Activated T-cell treated with anti-CD3 and anti-CD28 coated beads for 4 hours (primary cell): ENCODE data around the gene ENTREP3.
"Not testable (repeated sequence)": the region's sequence is repeated elsewhere in the genome, so short reads cannot be mapped to it uniquely, and the experiment has no call there.

Source experiments
- DNase-seq: peaks from one replicate; pipeline ENCODE4 v3.0.0-alpha.2; 2020

The ENTREP3 gene

DNA sequence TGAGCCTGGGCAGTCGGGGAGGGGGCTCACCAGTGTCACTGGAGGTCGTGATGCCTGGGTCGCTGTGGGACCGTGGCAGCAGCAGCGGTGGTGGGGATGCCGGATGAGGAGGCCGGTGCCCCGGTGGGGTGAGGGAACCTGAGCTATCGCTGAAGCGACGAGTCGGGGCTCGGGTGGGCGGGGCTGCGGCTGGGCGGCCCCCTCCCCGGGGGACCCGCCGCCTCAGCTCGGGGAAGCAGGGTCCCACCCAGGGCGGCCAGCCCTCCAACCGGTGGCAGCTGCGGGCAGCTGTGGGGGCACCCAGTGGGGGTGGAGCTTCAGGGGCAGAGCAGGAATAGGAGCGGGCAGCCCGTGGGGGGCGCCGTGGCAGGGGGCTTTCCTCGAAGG is 5.0 kb downstream of the ENTREP3 start:
- DNase-seq = no peak

DNA sequence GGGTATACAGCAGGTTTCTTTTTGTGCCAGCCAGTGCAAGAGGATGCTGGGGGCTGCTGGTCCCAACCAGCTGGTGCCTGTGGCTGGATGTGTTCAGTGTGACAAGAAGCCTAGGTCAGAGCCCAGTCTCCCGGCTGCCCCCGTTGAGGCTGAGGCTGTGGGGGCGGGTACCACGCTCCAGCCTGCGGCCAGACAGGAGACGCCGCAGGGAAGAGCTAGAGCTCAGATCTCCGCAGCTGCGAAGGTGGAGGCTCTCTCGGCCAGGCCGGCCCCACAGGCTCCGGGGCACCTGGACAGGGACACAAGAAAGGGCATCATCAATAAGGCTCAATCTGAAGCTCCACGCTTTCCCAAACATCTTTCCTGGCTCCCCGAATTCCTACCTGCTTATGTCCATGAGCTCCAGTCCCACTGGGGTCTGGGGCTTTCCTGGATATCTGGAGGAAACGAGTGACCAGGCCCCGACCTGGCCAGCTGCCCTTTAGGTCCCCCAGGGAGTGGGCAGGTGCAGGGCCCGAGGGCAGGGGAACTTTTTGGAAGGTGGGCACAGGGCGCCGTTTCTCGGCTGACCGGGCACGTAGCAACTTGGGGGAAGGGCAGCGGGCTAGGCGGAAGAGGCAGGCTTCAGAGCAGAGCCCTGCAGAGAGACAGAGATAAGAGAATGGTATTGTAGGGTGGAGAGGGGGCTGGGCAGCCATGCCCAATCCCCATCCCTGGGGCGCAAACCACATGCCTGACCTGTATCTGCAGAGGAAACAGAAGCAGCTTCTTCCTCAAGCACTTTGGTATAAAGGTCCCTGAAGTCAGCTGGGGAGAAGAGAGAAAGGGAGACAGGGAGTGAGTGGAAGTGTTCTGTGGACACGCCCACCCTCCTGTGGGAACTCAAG is 7.4 kb downstream of the ENTREP3 start:
- no peak for DNase-seq

DNA sequence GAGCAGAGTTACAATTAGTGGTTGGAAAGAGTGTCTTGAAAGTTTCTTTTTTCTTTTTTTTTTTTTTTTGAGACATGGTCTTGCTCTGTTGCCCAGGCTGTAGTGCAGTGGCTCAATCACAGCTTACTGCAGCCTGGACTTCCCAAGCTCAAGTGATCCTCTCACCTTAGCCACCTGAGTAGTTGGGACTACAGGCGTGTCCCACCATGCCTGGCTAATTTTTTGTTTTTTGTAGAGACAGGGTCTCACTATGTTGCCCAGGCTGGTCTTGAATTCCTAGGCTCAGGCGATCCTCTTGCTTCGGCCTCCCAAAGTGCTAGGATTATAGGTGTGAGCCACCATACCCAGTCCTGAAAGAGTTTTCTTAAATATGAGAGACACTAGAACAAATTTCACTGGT is 8.5 kb downstream of the ENTREP3 start:
- not testable (repeated sequence) for DNase-seq

DNA sequence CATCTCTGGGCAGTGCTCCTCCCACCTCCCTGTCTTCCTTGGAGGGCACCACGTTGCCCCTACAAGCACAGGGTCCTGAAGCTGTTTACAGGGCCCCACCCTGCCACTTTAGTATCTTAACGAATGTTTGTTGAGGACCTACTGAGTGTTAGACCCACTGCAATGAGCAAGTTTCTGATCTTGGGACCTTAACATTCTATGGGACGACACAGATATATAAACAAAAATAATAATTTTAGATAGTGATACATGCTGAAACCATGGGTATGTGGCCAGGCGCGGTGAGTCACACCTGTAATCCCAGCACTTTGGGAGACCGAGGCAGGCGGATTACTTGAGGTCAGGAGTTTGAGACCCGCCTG is 10.1 kb downstream of the ENTREP3 start:
- no peak for DNase-seq

DNA sequence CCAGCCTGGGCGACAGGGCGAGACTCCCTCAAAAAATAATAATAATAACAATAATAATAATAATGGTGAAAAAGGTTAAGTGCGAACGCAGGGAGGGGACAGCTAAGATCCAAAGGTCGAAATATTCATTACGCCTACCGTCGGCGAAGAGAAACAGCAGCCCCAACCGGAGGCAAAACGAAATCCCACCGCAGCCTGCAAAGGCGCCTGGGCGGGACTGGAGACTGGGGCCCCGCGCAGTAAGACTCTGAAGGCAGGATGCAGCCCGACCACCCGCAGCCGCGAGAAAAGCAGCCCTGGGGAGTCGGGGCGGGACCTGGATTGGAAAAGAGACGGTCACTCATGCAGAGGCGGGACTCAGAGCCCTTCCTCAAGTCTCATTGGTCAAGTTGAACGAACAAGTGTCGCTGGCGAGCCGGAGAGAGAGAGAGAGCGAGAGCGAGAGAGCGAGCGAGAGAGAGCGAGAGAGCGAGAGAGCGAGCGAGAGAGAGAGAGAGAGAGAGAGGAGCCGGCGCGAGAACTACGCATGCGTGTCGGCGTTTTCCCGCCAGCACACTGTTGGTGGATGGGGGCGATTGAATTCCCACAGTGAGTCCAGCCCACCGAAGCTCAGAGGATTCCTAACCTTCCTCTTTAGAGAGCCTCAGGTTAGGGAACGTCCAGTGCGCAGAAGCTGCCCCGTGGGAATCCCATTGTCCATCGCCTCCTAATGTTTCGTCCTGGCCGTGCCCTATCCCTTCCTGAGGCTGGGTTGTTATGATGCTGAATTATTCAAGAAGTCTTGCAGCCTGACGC is 10.7 kb downstream of the ENTREP3 start:
- peak; percentile 82 for DNase-seq

DNA sequence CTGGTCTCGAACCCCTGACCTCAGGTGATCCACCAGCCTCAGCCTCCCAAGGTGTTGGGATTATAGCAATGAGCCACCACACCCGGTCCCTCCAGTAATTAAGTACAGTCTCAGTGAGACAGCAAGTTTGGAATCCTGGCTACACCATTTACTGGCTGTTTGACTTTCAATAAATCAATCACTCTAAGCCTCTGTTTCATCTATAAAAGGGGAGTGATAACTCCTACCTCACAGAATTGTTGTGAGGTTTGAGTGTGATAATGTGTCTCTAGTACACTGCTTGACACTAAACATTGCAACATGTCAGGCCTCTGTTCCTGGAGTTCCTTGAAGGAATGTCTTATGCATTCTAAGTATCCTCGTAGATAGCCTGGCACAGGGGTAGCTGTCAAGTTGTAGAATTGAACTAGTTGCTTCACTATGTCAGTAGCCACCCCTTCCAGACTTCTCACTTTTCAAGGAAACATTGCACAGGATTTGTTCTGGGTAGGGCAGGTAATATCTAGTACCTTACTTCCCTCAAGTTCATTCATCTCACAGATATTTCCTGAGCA is 12.4 kb downstream of the ENTREP3 start:
- DNase-seq = no peak

DNA sequence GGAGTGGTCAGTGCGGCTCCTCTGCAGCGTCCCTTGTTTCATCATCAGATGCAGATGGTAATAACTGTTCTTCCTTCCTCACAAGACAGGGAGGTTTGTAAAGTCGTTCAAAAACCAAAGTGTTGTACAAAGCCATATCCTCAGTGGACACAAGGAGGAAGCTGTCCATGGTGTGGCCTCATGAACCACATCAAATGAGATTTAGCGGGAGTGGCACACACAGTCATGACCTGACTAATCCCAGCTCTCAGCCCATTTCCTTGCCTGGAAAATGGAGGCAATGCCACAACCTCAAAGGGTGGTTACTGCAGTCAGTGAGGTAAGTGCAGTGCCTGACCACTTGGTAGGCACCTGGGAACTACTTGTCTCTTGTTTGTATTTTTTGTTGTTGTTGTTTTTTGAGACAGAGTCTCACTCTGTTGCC is 13.4 kb downstream of the ENTREP3 start:
- DNase-seq = no peak

DNA sequence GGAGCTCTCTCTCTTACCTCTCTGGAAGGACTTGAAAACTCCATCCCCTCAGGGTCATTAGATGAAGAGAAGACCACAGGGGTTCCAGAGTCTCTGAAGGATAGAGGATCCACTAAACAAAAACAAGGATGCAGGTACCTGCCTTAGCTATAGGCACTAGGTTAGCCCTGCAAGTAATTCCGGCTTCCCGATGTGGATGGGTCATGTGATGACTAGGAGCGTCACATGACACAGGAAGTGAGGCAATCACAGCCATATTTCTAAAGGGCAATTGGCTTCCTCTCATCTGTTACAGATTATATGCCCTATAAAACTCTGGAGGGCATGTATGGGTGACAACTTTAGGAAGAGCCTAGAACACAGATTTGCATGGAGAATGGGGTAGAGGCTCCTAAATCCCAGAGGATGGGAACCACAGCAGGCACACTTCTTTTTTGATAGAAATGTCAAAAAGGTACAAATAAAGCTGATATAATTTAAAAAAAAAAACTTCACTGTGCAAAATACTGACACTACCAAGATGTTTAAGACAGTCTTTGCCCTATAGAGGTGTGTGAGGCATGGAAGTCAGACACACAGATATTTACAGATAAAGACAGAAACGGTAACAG is 14.1 kb downstream of the ENTREP3 start:
- peak; percentile 54 for DNase-seq

DNA sequence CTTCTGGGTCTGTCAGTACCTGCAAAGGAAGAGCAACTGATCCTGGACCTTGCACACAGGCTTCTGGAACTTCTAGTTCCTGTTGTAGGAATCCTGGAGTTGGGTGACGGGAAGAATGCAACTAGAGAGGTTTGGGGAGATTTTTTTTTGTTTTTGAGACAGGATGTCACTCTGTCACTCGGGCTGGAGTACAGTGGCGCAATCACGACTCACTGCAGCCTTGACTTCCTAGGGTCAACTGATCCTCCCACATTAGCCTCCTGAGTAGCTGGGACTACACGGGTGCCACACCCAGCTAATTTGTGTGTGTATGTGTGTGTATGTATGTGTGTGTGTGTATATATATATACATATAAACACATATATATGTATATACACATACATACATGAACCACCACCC is 18.8 kb downstream of the ENTREP3 start:
- DNase-seq = no peak

DNA sequence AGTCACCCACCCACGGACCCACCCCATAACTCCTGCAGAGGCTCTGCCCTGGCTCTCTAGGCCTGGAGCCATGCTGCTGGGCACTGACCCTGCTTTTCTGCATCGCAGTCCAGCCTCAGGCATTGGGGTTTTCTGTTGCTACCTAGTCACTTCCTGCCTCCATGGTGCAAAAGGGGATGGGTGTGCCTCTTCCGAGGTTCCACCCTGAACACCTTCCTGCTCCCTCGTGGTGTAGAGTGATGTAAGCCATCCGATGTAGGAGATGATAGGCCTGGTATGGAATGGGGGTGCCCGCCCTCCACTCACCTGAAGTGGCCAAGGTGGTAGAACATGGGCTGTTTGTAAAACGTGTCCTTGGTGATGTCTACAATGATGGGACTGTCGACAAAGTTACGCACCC is 19.9 kb downstream of the ENTREP3 start:
- not testable (repeated sequence) for DNase-seq

DNA sequence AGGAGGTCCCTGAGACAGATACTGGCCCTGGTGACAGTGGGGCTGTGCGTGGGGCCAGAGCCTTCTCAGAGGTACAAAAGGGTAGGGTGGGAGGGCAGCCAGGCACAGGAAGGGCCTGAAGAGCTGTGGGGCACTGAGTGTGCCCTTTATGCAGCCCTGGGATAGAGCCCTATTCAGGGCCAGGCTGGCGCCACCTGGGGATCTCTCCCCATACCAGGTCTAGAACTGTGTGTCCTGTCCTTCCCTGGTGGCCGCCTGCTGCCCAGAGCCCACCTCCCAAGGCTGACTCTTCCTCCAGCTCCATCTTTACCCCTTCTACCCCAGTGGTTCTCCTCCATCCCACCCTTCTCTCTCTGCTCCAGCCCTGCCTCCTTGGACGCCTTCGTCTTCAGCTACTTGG is 21.8 kb downstream of the ENTREP3 start:
- DNase-seq = not testable (repeated sequence)

DNA sequence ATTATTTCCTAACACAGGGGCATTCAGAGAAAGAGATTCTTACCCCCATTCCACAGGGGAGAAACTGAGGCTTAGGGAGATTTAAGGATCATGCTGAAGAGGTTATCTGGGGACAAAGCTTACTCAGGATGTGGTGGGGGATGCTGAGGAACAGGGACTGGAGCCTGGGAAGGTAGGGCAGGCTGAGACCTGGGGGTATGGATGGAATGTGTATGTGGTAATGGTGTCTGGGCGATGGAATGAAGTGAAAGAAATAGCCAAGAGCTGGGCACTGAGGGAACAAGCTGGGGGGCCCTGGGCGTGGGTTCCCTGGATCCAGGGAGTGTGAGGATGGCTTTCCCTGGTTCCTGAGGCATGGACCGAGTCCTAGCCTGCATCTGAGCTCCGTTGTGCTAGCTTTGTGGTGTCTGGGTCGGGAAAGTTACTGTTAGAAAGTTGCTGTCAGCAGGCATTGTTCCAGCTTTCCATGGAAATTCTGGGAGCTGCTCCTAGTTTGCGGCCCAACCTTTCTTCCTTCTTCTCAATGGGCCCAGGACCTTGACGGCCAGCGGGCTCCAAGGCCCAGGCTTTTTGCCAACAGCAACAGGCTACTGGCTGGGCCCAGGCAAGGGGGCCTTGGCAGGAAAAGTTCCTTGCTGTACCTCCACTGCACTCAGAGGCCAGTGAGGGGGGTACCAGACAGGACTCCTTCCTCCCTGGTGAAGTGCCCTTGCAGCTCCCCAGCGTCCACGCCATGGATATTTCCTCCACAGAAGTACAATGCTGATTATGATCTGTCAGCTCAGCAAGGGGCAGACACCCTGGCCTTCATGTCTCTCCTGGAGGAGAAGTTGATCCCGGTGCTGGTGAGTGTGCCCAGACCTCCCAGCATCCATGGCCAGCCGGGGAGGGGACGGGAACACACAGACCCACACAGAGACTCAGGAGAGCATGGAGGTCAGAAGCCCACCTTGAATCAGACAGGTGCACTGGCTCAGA is 23.0 kb downstream of the ENTREP3 start:
- not testable (repeated sequence) for DNase-seq

DNA sequence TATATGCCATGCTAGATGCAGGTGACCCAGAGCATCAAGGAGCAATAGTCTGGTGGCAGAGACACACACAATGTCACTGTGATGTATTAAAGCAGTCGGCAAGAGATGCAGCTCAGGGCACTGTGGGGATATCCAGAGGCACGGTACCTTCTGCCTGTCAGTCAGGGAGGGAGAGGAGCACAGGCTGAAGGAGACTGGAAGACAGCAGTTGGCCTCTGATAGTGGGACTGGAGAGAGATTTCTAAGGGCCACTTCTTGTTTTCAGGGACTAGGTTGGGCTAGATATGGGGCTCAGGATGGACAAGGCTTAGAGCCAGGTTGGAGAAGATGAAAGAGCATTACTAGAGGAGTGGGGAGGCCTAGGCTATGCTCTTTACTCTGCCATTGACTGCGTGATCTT is 24.0 kb downstream of the ENTREP3 start:
- DNase-seq = not testable (repeated sequence)

DNA sequence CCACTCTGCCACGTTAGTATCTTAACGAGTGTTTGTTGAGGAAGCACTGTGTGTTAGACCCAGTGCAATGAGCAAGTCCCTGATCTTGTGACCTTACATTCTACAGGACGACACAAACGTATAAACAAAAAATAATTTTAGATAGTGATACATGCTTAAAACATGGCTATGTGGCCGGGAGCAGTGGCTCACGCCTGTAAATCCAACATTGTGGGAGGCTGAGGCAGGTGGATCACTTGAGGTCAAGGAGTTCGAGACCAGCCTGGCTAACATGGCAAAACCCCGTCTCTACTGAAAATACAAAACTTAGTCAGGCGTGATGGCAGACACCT is 27.2 kb downstream of the ENTREP3 start:
- DNase-seq = no peak

DNA sequence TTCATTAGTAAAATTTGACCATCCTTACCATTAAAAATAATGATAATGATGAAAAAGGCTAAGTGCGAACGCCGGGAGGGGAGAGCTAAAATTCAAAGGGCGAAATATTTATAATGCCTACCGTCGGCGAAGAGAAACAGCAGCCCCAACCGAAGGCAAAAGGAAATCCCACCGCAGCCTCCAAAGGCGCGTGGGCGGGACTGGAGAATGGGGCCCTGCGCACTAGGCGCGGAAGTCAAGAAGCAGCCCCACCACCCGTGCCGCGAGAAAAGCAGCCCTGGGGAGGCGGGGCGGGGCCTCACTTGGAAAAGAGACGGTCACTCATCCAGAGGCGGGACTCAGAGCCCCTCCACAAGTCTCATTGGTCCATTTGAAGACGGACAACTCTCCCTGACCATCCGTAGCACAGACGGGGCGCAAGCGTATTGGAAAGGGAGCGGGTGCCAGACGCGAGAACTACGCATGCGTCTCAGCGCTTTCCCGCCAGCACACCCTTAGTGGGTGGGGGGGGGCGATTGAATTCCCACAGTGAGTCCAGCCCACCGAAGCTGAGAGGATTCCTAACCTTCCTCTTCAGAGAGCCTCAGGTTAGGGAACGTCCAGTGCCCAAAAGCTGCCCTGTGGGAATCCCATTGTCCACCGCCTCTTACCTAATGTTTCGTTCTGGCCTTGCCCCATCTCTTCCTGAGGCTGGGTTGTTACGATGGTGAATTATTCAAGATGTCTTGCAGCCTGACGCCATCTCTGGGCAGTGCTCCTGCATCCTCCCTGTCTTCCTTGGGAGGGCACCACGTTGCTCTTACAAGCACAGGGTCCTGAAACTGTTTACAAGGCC is 27.8 kb downstream of the ENTREP3 start:
- peak; percentile 94 for DNase-seq

DNA sequence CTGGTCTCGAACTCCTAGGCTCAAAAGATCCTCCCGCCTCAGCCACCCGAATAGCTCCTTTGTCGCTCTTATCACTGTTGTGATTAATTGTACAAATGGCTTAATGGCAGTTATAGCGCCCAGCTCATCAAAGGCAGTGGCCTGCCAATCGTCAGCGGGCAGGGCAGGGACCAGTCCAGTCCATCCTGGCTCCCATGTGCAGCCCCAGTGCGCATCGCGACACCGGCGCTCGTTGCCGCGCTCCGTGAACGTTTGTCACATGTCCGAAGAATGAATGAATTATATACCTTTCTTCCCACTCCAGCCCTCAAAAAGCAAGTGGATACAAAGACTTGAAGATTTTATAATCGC is 28.4 kb downstream of the ENTREP3 start:
- no peak for DNase-seq

DNA sequence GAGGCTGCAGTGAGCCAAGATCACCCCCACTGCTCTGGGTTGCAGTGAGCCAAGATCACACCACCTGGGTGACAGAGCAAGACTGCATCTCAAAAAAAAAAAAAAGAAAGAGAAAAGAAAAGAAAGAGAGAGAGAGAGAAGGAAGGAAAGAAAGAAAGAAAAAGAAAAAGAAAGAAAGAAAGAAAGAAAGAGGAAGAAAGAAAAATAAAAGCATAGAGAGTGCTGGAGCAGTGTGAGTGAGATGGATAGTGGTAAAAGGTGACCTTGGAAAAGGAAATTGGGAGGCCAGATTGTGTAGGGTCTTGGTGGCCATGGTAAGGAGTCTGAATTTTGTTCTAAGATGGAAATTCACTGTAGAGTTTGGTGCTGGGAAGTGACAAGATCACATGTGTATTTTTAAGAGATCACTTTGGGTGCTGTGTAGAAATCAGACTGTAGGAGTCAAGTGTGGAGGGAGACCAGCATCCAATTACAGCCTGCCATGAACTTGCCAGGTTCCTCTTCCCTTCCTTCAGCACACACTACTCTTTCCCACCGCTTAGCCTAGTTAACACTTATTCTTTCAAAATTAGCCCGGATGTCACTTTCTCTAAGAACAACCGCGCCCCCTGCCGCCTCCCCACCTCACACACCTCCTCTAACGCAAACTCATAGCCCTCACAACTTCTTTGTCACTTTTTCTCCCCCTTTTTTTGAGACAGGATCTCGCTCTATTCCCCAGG is 28.9 kb downstream of the ENTREP3 start:
- DNase-seq = peak; percentile 75

DNA sequence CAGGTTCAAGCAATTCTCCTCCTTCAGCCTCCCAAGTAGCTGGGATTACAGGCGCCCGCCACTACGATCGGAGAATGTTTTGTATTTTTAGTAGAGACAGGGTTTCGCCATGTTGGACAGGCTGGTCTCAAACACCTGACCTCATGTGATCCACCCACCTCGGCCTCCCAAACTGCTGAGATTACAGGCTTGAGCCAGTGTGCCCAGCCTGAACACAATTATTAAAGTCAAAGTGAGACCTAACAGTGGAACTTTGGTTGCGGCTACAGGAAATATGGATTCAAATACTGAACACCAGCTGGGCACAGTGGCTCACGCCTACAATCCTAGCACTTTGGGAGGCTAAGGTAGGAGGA is 29.9 kb downstream of the ENTREP3 start:
- DNase-seq = not testable (repeated sequence)

DNA sequence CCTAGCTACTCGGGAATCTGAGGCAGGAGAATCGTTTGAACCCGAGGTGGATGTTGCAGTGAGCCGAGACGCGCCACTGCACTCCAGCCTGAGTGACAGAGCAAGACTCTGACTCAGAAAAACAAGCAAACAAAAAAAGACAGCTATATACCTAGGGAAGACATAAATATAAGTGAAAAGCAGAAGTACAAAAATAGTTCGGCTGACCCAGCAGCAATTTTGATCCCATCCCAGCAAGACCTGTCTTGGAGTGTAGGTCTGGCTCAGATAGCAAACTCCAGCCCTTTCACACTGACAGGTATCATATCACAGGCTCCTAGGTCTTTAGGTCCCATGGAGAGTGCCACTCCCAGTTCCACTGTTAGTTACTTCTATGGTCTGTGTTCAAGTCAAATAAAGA is 32.2 kb downstream of the ENTREP3 start:
- no peak for DNase-seq

DNA sequence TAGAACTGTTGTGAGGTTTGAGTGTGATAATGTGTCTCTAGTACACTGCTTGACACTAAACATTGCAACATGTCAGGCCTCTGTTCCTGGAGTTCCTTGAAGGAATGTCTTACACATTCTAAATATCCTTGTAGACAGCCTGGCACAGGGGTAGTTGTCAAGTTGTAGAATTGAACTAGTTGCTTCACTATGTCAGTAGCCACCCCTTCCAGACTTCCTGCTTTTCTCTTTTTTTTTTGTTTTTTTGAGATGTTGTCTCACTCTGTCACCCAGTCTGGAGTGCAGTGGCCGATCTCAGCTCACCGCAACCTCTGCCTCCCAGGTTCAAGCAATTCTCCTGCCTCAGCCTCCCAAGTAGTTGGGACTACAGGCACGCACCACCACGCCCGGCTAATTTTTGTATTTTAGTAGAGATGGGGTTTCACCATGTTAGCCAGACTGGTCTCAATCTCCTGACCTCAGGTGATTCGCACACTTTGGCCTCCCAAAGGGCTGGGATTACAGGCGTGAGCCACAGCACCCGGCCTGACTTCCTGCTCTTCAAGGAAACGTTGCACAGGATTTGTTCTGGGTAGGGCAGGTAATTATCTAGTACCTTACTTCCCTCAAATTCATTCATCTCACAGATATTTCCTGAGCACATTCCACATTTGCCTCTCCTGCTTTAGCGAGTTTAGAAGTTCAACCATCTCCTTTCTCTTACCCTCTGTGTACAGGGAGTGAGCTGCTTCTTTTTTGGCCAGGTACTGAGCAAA is 34.9 kb downstream of the ENTREP3 start:
- not testable (repeated sequence) for DNase-seq
